GM21786 (cell line): ENCODE measurements around the gene TMEM132D.

ENCODE experiments used
- ATAC-seq: cut with Tn5 transposase; IDR thresholded peaks from one replicate; pipeline ENCODE4 v1.9.1; 2021; ENCODE audit not compliant: unreplicated experiment

The TMEM132D gene

GRCh38 chr12:129672110-129672509, 231.7 kb downstream of the TMEM132D start:
- no peak for ATAC-seq

- no peak for ATAC-seq
Measured at GRCh38 chr12:129670256-129670920, 233.4 kb downstream of the TMEM132D start.

DNA sequence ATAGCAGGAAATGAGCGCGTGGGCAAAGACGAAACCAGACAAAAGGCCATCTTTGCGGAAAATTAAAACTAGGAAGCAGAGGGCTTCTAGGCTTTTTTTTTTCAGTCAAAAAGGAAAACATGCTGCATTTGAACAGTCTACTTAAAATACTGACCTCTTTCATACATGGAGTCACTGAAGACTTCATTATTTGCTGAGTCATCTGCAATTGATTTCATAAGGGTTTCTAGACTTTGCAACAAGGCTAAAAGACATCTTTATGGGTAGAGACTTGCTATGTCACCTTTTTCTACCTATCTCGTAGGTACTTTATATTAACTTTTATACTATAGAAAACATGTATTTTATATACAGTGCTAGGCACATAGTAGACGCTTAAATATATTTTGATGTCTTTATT, 238.4 kb downstream of the TMEM132D start:
- ATAC-seq, result no peak

- ATAC-seq, result no peak
Measured at GRCh38 chr12:129662234-129662633, 241.6 kb downstream of the TMEM132D start.

DNA sequence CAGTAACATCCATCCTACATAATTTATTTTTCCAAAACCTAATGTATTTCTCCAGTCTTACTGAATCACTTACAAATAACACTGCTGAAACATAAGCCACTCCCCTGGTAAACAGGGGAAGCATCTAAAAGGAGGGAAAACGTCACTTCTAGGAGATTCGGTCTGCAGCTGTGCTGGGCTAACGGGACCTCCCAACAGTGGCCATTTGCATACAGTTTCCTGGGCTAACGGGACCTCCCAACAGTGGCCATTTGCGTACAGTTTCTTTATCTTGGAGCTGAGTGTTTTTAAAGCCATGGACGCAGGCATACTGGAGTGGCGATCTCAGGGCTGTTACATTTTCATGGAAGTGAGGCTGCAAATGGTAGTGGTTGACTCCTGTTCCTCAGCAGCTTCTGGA, 242.9 kb downstream of the TMEM132D start:
- no peak for ATAC-seq

- no peak for ATAC-seq
Measured at GRCh38 chr12:129659961-129660622, 243.7 kb downstream of the TMEM132D start.

- ATAC-seq, result no peak
Measured at GRCh38 chr12:129657179-129657578, 246.6 kb downstream of the TMEM132D start.

DNA sequence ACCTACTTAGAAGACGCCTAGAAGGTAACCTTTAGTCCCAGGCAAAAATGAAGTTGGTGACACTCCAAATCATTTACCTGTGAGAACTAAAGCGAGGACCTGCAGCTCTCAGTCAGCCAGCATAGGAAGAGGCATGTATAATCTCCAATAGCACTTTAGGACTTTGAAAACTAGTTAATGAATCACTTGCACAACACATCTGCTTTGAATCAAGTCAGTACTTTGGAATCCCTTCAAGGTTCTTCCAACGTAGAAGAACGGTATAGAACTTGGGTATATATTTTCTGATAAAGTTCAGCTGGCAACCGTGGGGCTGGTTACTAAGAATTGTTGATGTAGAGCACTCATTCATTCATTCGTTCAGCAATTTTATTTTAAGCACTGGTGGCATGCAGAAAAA, 251.9 kb downstream of the TMEM132D start:
- ATAC-seq, result no peak

- ATAC-seq, result no peak
Measured at GRCh38 chr12:129641926-129642325, 261.9 kb downstream of the TMEM132D start.

- ATAC-seq, result no peak
Measured at GRCh38 chr12:129635021-129635685, 268.7 kb downstream of the TMEM132D start.

GRCh38 chr12:129631316-129631715, 272.5 kb downstream of the TMEM132D start:
- ATAC-seq, result no peak

- ATAC-seq, result no peak
Measured at GRCh38 chr12:129629901-129630300, 273.9 kb downstream of the TMEM132D start.

DNA sequence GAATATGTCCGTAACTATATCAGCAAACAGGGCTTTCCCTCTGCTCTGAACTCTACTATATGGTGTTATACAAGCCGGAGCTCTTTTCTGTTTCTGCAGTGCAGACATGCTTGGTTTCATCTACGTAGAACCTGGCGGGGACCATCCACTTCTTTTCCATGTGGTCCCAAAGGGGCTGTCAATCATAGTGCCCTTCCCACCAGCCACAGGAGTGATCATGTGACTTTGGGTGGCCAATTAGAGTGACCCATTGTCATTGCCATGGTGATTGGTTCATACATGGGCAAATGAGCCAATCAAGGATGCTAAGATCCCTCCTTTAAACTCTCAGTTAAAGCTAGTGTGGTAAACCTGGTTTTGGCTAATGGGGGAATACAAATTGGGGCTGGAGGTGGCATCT, 281.3 kb downstream of the TMEM132D start:
- no peak for ATAC-seq

DNA sequence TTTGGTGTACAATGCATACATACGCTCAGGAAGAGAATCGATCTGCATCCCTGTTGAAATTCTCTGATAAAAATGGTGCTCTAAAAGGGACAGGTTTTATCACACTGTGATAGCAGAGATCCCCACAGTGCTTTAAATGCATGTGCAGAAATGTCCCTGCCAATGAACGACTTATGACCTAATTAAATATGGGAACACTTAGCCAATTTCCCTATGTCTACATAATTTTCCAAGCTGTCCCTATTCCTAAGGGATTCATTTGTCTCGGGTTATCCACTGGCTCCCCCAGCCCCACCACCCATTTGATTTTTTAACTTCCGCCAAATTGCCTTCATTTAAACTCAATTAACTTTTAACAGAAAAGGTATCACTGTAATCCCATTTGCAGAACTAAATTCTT, 284.6 kb downstream of the TMEM132D start:
- no peak for ATAC-seq

DNA sequence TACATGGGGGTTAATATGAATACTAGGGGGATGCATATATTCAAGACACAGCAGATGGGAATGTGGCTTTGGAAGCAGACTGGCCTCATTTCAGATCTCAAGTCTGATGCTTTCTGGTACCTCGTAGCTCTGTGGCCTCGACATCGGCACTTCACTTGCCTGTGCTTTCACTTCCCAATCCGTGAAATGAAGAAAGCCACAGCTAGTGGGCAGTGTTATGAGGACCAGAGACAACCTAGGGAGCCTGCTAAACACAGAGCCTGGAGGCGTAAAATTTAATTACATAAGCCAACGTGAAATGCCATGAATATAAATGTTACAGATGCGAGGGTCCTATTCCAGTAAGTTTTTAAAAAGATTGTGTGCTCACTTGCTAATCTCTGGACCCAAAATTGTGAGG, 286.0 kb downstream of the TMEM132D start:
- no peak for ATAC-seq

DNA sequence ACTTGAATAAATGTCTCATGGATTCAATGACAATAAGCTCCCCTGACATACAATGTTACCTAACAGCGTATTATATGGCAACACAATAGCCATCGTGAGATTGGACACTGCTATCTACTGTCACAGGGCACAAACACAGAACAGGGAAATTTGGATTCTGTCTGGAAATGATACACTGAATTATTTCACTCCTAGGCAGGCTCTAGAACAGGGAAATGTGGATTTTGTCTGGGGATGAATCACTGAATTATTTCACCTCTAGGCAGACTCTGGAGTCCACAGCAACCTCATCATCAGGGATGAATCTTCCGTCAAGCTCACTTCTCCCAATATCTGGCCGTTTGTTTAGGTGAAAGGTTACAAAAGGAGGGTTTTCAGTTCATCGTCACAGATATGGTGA, 288.8 kb downstream of the TMEM132D start:
- ATAC-seq, result no peak

DNA sequence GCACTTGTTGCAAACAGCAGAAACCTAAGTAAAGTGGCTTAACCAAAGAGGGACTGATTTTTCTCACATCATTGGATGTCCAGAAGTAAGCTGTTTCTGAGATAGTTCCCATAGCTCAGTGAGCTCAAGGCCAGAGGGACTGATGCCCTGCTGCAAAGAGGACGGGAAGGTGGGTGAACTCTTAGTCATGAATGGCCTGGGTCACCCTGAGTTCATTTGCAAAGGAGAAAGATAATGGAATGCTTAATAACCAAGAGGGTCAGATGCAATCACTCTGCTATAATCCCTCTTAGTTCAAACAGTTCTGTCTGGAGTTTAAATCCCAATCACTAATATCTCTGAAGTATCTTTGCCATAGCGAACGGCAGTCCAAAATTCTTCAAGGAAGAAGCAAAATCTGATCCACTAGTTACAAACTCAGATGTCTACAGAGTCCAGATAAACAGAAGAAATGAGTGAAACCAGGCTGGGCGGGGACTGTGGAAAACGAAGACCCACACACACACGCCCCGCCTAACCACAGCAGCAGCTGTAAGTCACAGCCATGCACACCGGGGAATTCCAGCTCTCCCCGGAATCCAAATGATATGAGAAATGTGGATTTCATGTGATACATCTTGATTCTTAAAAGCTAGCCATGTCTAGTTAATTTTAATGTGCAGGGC, 289.5 kb downstream of the TMEM132D start:
- no peak for ATAC-seq

- no peak for ATAC-seq
Measured at GRCh38 chr12:129613314-129613713, 290.5 kb downstream of the TMEM132D start.

DNA sequence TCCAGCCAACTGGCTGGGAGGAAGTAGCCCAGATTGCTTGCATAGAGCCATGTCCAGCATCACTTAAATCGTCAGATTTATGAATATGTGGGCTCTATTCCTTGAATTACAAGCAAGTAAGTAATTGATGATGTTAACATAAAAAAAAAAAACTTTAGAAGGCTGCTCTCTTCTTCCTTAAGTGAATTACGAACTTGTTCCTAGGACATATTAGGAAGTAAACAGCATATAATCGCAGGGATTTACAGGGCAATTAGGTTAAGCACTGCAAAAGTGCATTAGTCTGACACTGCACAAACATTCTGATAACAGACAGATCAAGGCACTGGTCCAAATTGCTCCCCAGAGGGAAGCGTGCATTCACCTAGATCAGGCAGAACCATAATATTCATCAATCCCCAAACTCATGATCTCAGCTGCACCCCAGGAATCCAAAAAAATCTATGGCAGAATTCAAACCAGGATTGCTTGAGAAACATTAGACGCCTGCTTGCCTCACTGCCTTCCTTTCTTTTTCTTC, 293.2 kb downstream of the TMEM132D start:
- ATAC-seq, result no peak

GRCh38 chr12:129607756-129608155, 296.1 kb downstream of the TMEM132D start:
- ATAC-seq, result no peak

DNA sequence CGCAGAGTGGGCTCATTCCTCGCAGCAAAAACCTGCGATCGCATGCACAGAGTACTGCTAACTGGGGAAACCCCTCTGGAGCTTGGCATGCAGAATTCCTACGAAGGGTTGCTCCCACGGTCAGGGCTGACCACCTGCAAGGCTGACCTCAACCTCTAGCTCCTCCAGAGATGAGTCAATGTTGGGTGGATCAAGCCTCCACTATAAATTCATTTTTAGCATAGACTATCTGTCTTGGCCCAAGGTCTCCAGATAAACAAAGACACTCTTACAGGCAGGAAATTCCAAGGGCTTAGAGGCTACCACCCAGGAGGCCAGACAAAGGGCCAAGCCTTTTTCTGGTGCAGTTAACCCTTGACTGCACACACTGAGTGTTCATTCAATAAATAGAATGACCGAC, 296.5 kb downstream of the TMEM132D start:
- ATAC-seq, result no peak

DNA sequence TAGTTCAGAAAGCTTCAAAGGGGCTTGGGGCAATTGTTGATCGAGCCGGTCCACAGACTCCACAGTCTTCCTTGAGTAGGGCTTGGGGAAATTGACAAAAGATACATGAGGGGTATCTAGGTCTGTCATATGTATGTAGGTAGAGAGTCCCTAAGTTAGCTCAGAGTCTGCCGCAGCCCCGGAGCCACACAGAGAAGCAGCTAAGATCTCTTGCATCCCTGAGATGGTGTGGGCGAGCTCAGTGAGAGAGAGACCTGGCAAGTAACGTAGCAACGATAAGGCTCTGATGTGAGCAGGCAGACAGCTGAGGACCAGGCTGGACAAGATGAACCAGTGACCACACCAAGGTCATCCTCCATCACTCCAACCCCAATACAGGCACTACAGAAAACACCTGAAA, 297.6 kb downstream of the TMEM132D start:
- no peak for ATAC-seq
